ENCODE measurements around the gene DCTN5.

Gene DCTN5

GRCh38 chr16:23642246-23642774, 1.0 kb downstream of the DCTN5 start:
- H3K36me3 Mint-ChIP-seq (ENCODE audit: low read depth): peaks cover 31% of the 10 kb centered on the region
- TF ChIP-seq, protein P1, sequence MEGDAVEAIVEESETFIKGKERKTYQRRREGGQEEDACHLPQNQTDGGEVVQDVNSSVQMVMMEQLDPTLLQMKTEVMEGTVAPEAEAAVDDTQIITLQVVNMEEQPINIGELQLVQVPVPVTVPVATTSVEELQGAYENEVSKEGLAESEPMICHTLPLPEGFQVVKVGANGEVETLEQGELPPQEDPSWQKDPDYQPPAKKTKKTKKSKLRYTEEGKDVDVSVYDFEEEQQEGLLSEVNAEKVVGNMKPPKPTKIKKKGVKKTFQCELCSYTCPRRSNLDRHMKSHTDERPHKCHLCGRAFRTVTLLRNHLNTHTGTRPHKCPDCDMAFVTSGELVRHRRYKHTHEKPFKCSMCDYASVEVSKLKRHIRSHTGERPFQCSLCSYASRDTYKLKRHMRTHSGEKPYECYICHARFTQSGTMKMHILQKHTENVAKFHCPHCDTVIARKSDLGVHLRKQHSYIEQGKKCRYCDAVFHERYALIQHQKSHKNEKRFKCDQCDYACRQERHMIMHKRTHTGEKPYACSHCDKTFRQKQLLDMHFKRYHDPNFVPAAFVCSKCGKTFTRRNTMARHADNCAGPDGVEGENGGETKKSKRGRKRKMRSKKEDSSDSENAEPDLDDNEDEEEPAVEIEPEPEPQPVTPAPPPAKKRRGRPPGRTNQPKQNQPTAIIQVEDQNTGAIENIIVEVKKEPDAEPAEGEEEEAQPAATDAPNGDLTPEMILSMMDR (IDR thresholded peaks at IDR 0.05; ENCODE audit: unreplicated experiment in 3 of 3): no peak
- no peaks in the 10 kb centered on the region for H3K27me3 Mint-ChIP-seq (ENCODE audit: low read depth)
- H3K4me3 Mint-ChIP-seq: peak overlapping the region; percentile 99 to 100 (median 99)
- H3K27ac Mint-ChIP-seq: peak overlapping the region; percentile 93 to 100 (median 99)
- no peaks in the 10 kb centered on the region for H3K9me3 Mint-ChIP-seq
- peaks cover 25% of the 10 kb centered on the region for H3K4me1 Mint-ChIP-seq

DNA sequence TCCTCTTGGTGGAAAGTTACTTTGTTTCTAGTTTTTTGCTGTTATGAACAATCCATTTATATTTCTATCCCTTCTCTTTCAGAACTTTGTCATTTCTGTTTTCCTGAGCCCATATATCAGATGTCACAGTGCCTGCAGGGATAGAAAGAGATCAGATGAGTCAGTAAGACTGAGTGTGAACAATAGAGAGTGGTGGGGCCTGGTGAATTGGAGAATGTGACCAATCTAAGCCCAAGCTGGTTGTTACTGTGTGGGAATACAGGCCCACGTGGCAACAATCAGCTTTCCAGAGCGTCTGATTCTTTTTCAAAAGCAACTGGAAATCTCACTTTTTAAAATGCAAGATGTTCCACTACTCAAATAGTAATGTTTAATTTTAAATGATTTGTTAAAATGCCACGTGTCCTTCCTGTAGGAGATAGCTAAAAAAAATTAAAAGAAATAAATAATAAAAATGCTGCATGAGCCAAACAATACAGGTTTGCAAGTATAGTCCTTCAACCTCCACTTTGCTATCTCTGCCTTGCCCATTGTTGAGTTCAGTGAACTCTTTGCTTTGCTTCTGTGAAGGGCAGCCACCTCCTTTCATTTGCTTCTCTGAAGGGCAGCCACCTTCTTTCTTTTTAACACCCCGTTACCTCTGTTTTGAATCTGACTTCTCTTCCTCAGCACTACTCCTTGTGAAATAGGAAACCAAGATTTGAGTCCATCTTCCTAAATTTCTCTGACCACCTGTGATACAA, 9.6 kb downstream of the DCTN5 start:
- H3K4me1 Mint-ChIP-seq: no peaks in the 10 kb centered on the region
- H3K36me3 Mint-ChIP-seq (ENCODE audit: low read depth): peaks cover 70% of the 10 kb centered on the region
- H3K27me3 Mint-ChIP-seq (ENCODE audit: low read depth): no peaks in the 10 kb centered on the region
- no peaks in the 10 kb centered on the region for H3K9me3 Mint-ChIP-seq
- TF ChIP-seq, protein P1 (IDR thresholded peaks at IDR 0.05; ENCODE audit: unreplicated experiment in 3 of 3): no peak
- no peak overlapping the region for H3K27ac Mint-ChIP-seq
- no peak overlapping the region for H3K4me3 Mint-ChIP-seq

DNA sequence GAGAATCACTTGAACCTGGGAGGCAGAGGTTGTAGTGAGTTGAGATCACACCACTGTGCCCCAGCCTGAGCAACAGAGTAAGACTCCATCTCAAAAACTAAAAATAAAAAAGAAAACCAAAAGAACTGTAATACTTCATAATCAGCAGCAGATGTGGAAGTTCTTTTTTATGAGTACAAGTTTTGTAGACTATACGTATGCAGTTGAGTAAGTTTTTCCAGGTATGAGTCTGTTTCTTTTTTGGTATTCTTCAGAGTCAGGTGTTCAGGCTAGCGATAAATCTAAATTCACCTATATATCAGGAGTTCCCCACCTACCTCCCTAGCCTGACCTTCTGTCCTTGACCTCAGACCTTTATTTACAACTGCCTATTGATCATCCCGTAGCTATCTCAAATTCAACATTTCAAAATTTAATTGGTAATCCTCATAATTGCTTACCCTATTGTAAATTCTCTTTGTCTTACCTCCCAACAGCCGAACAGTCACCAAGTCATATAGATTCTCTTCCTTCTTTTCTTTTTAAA, 10.7 kb downstream of the DCTN5 start:
- Mint-ChIP-seq H3K27me3 (ENCODE audit: low read depth) (no peaks in the 10 kb centered on the region), H3K36me3 (ENCODE audit: low read depth) (peaks cover 62% of the 10 kb centered on the region), H3K27ac (no peak overlapping the region), H3K9me3 (no peaks in the 10 kb centered on the region), H3K4me1 (no peaks in the 10 kb centered on the region), H3K4me3 (no peak overlapping the region)
- TF ChIP-seq, protein P1 (IDR thresholded peaks at IDR 0.05; ENCODE audit: unreplicated experiment in 3 of 3): no peak

GRCh38 chr16:23663918-23664317, 22.7 kb downstream of the DCTN5 start:
- H3K4me3 Mint-ChIP-seq: no peak overlapping the region
- H3K9me3 Mint-ChIP-seq: no peaks in the 10 kb centered on the region
- TF ChIP-seq, protein P1 (IDR thresholded peaks at IDR 0.05; ENCODE audit: unreplicated experiment in 3 of 3): no peak
- H3K4me1 Mint-ChIP-seq: no peaks in the 10 kb centered on the region
- H3K36me3 Mint-ChIP-seq (ENCODE audit: low read depth): peaks cover 76% of the 10 kb centered on the region
- no peaks in the 10 kb centered on the region for H3K27me3 Mint-ChIP-seq (ENCODE audit: low read depth)
- no peak overlapping the region for H3K27ac Mint-ChIP-seq

- H3K9me3 Mint-ChIP-seq: no peaks in the 10 kb centered on the region
- H3K4me3 Mint-ChIP-seq: no peak overlapping the region
- H3K36me3 Mint-ChIP-seq (ENCODE audit: low read depth): peaks cover 76% of the 10 kb centered on the region
- no peaks in the 10 kb centered on the region for H3K4me1 Mint-ChIP-seq
- H3K27me3 Mint-ChIP-seq (ENCODE audit: low read depth): no peaks in the 10 kb centered on the region
- TF ChIP-seq, protein P1 (IDR thresholded peaks at IDR 0.05; ENCODE audit: unreplicated experiment in 3 of 3): no peak
- no peak overlapping the region for H3K27ac Mint-ChIP-seq
Observed at GRCh38 chr16:23666571-23667354, 25.5 kb downstream of the DCTN5 start.

All from nephron (organoid).